Measurements from ENCODE around the gene FUZ.

Gene FUZ

GRCh38 chr19:49850487-49851342, 37.6 kb upstream of the FUZ start, which contains the start of gene PTOV1:
Gene PTOV1 (plus strand): TSS chr19:49851159.
- DNase-seq, result peak; percentile 91 to 98

GRCh38 chr19:49850221-49850486, 37.1 kb upstream of the FUZ start:
- DNase-seq, result no peak

DNA sequence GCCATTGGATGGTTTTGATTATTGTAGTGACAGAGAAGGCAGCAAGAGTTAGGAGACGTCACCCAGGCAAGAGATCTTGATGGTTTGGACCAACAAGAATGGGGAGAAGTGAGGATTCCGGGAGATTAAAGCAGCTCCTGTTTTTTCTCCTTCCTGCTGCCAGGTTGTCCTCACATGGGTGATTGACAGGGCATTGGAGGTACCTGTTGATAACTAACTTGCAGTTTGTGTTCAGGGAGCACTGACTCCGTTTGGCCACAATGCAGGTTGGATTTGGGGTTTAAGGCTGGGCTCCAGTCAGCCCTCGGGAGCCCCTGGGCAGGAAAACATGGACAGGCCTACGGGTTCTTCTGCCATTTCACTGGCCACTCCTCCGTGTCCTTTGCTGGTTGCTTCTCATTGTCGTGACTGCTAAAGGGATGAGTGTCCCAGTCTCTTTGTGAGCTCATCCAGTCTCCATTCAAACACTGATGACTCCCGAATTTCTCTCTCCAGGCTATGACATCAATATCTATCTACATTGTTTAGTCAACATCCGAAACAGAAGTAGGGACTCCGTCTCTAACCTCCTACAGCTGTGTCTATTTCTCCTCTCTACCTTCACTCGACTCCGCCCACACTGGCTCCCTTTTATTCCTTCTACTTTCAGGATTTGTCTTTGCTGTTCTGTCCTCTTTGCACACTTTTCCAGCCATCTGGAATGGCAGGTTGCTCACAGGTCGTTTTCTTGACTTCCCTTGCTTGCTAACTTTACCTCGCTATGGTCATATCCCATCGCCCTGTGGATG, 36.5 kb upstream of the FUZ start:
- DNase-seq, result no peak

DNA sequence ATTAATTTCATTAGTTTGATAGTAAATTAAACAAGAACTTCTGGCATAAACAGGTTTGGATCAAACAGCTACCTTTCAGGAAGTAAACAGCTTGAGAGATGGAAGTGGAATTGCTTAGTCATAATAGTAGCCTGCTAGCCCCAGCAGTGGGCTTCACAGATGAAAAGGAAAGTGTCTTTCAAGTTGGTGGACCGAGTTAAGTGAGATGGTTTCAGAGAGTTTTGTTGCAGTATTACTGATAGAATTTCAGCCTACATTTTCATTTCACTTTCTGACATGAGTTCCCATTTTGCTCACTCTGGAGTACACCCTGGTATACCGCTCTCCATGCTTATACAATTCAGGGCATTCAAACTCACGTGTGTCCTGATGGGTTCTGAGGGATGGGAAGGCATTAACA, 35.8 kb upstream of the FUZ start:
- DNase-seq, result no peak

DNA sequence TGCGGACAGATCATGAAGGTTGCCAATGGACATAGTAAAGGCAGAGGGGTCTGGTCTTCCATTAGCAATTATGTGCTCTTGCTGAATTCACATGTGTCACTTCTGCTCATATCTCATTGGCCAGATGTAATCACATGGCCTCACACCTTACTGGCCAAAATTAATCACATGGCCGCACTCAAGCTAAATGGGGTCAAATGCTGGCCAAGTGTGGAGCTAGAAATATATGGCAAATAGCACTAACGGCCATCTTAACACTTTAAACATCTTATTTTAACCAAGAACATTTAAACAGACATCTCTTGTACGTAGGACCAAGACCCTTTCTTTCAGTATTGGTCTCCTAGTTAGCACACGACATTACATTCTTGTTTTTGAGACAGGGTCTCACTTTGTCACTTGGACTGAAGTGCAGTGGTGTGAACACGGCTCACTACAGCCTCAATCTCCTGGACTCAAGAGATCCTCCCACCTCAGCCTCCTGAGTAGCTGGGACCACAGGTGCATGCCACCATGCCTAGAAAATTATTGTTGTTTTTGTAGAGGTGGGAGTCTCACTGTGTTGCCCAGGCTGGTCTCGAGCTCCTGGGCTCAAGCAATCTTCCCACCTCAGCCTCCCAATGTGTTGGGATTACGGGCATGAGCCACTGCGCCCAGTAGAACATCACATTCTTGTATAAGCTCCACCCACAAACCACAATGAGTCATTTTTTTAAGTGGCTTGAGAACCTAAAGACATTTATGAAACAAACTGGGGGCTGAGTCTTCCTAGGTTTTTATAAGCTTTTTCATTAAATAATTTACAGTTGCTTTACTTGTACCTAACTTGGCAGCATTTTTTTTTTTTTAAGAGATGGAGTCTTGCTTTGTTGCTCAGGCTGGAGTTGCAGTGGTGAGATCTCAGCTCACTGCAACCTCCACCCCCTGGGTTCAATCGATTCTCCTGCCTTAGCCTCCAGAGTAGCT, 34.9 kb upstream of the FUZ start:
- DNase-seq, result no peak

DNA sequence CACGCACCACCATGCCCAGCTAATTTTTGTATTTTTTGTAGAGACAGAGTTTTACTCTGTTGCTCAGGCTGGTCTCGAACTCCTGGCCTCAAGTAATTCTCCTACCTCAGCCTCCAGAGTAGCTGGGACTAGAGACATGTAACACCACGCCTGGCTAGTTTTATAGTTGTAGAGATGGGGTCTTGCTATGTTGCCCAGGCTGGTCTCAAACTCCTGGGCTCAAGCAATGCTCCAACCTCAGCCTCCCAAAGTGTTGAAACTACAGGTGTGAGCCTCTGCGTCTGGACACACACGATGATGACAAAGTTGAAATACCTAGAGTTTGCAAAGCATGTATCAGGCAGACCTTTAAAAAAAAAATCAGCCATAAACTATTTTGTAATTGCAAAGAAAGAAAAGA, 33.3 kb upstream of the FUZ start:
- no peak for DNase-seq

DNA sequence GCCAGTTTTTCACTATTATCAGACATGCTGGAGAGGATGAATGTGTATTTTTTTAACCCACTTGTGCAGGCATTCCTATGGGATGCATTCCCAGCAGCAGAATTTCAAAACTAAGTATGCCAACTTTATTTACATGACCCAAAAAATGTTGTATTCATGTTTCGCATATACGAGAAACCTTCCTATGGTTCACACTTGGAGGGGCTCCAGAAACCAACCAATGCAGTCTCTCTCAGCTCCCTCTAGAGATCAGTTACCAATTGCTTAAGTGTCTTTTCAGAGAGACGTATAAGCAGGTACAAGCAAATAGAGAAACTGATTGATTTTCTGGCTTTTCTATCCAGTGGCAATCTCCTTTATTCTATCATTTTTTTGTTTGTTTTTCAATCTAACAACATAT, 32.3 kb upstream of the FUZ start:
- DNase-seq, result no peak

DNA sequence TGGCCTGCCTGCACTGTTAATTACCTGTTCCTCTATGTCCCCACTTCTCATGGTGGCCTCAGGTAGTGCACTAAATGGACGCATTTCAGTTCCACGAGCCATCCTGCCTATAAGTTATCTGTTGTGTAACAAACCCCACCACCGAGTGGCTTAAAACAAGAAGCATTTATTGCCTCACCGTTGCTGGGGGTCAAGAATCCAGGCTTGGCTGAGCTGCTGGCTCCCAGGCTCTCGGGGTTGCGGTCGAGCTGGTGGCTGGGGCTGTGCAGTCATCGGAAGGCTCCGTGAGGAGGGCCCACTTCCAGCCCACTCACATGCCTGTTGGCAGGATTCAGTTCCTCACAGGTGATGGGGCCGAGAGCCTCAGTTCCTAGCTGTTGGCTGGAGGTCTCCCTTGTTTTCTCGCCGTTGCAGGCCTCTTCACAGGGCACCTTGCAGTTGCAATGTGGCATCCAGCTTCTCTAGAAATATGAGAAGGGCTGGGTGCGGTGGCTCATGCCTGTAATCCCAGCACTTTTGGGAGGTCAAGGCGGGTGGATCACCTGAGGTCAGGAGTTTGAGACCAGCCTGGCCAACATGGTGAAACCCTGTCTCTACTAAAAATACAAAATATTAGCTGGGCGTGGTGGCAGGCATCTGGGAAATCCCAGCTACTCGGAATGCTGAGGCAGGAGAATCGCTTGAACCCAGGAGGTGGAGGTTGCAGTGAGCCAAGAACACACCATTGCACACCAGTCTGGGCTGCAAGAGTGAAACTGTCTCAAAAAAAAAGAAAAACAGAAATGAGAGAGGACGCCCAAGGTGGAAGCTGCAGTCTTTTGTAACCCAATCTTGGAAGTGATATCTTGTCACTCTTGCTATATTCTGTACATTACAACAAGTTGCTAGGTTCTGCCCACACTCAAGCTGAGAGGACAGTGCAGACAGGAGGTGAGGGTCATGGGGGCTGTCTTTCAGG, 31.3 kb upstream of the FUZ start:
- no peak for DNase-seq

GRCh38 chr19:49843265-49843664, 30.2 kb upstream of the FUZ start:
- no peak for DNase-seq

DNA sequence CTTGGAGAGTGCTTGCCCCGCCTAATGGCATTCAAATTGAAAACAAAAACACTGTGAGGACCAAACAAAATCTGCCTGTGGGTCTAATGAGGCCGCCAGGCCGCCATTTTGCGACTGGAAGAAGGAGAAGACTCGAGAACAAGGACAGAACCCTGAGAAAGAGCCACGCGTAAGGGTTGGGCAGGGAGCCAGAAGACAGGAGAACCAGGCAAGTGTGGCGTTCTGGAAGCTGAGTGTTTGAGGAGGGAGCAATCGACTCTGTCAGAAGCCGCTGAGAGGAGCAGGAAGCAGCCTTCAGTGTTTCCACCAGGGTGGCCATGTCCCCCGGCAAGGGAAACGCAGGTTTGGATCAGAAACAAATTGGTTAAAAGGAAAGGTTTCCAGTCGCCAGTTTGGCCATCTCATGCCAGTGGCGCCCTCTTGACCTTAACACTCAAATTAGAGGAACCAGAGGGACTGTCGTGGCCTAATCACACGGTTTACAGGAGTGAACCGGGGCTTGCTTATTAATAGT, 27.7 kb upstream of the FUZ start:
- DNase-seq, result no peak

DNA sequence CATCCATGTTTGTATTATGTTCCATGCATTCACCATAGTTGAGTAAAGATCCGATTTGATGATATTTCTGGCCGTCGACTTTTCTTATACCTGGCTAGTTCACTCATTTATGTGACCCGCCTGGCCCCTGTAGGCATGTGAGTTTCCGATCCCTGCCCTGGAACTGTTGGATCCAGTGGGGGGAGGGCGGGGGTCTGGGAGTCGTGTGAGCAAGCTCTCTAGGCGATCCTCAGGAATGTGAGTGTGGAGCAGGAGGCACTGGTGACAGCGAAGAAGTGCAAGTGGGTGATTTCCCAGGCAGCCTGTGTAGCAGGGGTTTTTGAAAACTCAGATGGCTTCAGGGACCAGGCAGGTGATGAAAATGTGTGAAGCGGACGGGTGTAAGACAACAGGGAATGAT, 27.2 kb upstream of the FUZ start:
- DNase-seq, result no peak

DNA sequence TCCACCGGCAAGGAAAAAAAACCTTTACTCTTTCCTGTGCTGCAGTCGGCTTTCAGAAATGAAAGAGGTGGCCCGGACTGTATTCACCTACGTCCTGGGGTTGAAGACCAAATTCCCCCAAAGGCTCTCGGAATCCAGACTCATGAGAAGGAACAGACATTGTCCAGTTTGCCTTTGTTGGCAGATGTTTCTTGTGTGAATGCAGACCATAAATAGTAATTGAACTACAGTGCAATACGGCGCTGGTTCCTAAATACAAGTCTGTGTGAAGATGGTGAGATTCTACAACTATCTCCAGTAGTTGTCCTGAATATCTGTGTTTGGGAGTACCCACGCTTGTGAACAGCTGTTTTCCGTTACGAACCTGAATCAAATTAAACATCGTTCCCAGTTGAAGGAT, 26.6 kb upstream of the FUZ start:
- no peak for DNase-seq

DNA sequence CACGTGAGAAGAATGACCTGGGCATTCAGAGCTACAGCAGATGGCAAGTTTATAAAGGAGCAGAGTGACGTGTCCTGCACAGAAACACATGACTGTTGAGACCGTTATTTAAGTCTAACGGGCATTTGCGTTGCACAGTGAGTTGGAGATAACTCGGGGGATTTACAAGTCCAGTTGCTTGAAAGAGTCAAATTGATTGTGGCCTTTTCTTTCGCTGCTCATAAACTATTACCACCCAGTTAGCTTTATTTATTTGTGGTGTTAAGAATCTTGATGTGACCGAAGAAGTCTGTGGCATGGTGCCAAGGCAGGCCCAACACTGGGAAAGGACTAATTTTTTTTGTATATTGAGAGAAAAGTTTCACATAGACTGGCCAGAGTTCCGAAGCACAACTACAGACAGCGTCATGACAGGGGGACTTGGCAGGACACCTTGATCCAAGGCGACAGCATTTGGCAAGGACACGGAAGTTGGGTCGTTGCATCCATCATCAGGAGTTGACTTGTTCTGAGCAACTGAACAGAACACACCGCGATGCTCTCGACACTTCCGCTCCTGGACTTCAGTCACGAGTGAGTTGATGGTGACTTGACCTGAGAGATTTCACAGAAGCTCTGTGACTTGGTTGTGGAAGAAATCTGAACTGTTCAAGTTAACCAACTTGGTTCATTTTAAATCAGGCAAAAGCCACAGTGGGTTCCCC, 25.9 kb upstream of the FUZ start:
- DNase-seq, result no peak

DNA sequence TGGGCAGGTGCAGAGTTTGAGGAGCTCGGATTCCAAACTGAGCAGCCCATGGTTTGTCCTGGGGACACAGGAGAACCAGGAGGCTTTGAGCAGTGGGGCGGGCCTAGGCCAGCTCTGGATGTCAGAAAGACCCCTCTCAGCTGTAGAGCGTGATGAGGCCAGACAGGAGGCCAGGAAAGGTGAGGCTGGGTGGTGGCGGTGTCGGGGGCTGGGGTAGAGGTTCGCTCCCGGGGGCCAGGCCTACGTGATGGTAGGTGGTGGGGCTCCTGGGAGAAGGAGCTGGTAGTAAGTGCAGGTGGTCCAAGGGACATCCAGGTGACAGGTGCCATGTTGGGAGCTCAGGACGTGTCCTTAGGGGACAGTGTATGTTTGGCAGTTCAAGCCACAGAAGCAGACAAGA, 24.3 kb upstream of the FUZ start:
- no peak for DNase-seq

- DNase-seq, result no peak
Measured at GRCh38 chr19:49837009-49837310, 23.9 kb upstream of the FUZ start.

- no peak for DNase-seq
Measured at GRCh38 chr19:49836176-49837008, 23.3 kb upstream of the FUZ start.

- DNase-seq, result no peak
Measured at GRCh38 chr19:49835562-49835961, 22.5 kb upstream of the FUZ start.

DNA sequence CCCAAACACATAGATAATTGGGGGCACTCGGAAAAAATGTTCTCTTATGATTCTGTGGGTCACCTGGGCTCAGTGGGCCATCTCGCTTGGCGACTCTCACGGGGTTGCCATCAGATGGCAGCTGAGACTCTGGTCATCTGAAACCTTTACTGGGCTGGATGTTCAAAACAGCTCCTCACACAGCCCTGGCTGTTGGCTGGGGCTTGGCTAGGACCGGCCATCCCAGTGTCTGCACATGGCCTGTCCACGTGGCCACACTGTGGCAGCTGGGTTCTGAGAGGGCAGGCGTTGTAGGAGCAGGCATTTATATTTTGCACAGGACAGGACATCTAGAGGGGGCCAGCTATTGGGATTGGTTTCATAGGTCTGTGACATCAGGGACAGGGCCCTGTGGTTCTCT, 20.5 kb upstream of the FUZ start:
- no peak for DNase-seq

DNA sequence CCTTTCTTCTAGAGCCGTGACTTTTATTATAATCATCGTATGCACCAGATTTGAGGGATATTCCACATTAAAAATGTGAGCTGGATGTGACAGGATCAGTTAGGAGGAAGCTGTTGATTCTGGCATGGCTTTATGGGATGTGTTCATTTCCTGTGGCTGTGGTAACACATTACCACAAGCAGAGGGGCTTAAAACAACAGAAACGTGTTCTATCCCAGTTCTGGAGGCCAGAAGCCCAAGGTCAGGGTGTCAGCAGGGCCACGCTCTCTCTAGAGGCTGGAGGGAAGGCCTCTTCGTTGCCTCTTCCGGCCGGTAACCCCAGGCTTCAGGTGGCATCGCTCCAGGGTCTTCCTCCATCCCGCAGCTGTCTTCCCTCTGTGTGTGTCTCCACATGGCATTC, 19.5 kb upstream of the FUZ start:
- DNase-seq, result no peak

DNA sequence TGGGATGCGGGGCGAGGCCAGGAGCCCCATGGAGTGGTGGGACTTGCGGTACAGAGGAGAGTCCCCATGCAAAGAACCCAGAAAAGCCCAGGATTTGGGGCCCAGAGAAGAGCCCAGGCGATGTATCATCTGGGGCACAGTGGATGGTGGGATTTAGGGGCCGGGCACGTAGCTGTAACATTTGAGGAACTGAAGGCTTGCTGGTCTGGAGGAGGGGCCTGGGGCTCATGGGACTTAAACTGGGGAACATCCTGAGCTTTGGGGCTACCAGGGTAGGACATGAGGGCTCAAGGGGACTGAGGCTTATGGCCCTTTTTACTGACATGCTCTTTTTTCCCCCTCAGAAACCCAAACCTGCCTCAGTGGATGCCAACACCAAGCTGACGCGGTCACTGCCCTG, 18.5 kb upstream of the FUZ start:
- no peak for DNase-seq

DNA sequence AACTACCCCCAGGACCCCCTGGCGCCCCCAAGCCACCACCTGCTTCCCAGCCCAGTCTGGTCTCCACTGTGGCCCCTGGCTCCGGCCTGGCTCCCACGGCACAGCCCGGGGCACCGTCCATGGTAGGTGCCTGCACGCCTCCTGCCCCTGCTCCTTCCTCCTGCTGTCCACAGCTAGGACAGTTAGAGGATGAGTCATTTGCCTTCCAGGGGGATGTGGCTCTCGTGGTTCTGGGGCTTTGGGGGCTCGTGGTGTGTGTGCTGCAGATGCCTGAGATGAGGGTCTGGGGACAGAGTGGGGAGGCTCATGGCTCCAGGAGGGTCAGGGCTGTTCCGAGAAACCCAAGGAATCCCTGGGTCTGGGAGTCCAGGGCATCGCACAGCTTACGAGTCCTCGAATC, 17.7 kb upstream of the FUZ start:
- DNase-seq, result no peak
